Measurements from ENCODE around the gene ARL6IP1.

DNA sequence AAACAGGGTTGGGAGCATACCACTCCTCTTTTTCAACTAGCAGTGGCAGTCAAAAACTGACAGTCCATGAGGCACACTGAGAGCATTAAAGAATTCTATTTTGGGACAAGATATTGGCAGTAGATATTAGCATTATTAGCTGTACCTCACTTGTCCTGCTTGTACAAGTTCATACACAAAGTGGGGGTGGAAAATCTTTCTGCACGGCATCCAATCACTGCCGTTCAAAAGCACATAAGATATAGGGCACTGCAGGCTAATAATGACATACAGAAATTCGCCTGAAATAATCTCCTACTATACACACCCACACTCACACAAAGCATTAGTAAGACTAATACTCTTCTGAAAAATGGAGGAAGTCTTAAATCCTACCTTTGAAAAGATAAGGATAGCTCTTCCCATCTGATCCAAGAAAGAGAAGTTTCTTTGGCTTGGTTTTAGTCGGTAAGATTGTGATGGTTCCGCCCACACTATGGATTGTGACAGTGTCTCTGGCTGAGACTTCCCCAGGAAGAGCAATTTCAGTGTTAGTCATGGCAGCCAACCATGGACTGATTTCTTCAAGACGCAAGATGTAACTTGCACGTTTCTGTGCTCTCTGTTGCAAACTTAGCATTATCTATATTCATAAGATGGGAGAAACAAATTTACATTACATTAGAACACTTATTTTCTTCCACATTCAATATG is 40.6 kb upstream of the ARL6IP1 start:
- TF ChIP-seq, protein P1, sequence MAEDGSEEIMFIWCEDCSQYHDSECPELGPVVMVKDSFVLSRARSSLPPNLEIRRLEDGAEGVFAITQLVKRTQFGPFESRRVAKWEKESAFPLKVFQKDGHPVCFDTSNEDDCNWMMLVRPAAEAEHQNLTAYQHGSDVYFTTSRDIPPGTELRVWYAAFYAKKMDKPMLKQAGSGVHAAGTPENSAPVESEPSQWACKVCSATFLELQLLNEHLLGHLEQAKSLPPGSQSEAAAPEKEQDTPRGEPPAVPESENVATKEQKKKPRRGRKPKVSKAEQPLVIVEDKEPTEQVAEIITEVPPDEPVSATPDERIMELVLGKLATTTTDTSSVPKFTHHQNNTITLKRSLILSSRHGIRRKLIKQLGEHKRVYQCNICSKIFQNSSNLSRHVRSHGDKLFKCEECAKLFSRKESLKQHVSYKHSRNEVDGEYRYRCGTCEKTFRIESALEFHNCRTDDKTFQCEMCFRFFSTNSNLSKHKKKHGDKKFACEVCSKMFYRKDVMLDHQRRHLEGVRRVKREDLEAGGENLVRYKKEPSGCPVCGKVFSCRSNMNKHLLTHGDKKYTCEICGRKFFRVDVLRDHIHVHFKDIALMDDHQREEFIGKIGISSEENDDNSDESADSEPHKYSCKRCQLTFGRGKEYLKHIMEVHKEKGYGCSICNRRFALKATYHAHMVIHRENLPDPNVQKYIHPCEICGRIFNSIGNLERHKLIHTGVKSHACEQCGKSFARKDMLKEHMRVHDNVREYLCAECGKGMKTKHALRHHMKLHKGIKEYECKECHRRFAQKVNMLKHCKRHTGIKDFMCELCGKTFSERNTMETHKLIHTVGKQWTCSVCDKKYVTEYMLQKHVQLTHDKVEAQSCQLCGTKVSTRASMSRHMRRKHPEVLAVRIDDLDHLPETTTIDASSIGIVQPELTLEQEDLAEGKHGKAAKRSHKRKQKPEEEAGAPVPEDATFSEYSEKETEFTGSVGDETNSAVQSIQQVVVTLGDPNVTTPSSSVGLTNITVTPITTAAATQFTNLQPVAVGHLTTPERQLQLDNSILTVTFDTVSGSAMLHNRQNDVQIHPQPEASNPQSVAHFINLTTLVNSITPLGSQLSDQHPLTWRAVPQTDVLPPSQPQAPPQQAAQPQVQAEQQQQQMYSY (CRISPR knock-in tag; IDR thresholded peaks at IDR 0.05), result no peak
- no peak for TF ChIP-seq GRHL2 (CRISPR knock-in tag; IDR thresholded peaks at IDR 0.05; ENCODE audit: insufficient replicate concordance, severe bottlenecking)
- TF ChIP-seq, protein P2, sequence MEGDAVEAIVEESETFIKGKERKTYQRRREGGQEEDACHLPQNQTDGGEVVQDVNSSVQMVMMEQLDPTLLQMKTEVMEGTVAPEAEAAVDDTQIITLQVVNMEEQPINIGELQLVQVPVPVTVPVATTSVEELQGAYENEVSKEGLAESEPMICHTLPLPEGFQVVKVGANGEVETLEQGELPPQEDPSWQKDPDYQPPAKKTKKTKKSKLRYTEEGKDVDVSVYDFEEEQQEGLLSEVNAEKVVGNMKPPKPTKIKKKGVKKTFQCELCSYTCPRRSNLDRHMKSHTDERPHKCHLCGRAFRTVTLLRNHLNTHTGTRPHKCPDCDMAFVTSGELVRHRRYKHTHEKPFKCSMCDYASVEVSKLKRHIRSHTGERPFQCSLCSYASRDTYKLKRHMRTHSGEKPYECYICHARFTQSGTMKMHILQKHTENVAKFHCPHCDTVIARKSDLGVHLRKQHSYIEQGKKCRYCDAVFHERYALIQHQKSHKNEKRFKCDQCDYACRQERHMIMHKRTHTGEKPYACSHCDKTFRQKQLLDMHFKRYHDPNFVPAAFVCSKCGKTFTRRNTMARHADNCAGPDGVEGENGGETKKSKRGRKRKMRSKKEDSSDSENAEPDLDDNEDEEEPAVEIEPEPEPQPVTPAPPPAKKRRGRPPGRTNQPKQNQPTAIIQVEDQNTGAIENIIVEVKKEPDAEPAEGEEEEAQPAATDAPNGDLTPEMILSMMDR (IDR thresholded peaks at IDR 0.05), result no peak
- no peak for TF ChIP-seq CBFB (CRISPR knock-in tag; IDR thresholded peaks at IDR 0.05; ENCODE audit: low read depth)
- TF ChIP-seq, protein P3, sequence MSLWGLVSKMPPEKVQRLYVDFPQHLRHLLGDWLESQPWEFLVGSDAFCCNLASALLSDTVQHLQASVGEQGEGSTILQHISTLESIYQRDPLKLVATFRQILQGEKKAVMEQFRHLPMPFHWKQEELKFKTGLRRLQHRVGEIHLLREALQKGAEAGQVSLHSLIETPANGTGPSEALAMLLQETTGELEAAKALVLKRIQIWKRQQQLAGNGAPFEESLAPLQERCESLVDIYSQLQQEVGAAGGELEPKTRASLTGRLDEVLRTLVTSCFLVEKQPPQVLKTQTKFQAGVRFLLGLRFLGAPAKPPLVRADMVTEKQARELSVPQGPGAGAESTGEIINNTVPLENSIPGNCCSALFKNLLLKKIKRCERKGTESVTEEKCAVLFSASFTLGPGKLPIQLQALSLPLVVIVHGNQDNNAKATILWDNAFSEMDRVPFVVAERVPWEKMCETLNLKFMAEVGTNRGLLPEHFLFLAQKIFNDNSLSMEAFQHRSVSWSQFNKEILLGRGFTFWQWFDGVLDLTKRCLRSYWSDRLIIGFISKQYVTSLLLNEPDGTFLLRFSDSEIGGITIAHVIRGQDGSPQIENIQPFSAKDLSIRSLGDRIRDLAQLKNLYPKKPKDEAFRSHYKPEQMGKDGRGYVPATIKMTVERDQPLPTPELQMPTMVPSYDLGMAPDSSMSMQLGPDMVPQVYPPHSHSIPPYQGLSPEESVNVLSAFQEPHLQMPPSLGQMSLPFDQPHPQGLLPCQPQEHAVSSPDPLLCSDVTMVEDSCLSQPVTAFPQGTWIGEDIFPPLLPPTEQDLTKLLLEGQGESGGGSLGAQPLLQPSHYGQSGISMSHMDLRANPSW (CRISPR knock-in tag; conservative IDR thresholded peaks at IDR 0.05; ENCODE audit: low read depth), result no peak
- no peak for TF ChIP-seq FOXJ3 (CRISPR knock-in tag; IDR thresholded peaks at IDR 0.05; ENCODE audit: borderline replicate concordance)
